OCI-LY1 (cell line): ENCODE data around the gene STK16.

Experiments used
- H2AFZ ChIP-seq: fragments of 200-600 bp; sonication (generic), shearing (Covaris generic); 2 replicates; pipeline ENCODE4 v1.6.0; 2014; ENCODE audit warnings: antibody characterized with exemption, mild to moderate bottlenecking, low read length
- H3F3A ChIP-seq: fragments of 200-600 bp; sonication (generic), shearing (Covaris generic); 2 replicates; pipeline ENCODE4 v1.6.0; 2014; ENCODE audit warnings: mild to moderate bottlenecking, antibody characterized with exemption, low read length, moderate library complexity; ENCODE audit not compliant: insufficient read depth
- H3K27ac ChIP-seq: fragments of 200-600 bp; sonication (generic); 2 replicates; pipeline ENCODE4 v1.5.1; 2014; ENCODE audit warnings: low read length, mixed run types, mild to moderate bottlenecking, low read depth; ENCODE audit not compliant: poor library complexity, severe bottlenecking
- H3K27me3 ChIP-seq: fragments of 200-600 bp; sonication (generic); 2 replicates; pipeline ENCODE4 v1.6.0; 2014; ENCODE audit warnings: antibody characterized with exemption, mild to moderate bottlenecking, low read length, moderate library complexity; ENCODE audit not compliant: insufficient read depth
- H3K36me3 ChIP-seq: fragments of 200-600 bp; sonication (generic); 2 replicates; pipeline ENCODE4 v1.6.1; 2014; ENCODE audit warnings: mild to moderate bottlenecking, antibody characterized with exemption, low read length, moderate library complexity, mixed read lengths; ENCODE audit not compliant: insufficient read depth
- H3K4me1 ChIP-seq: fragments of 200-600 bp; sonication (generic); 2 replicates; pipeline ENCODE4 v1.5.1; 2014; ENCODE audit warnings: mild to moderate bottlenecking, low read length, moderate library complexity; ENCODE audit not compliant: insufficient read depth, severe bottlenecking
- H3K4me2 ChIP-seq: fragments of 200-600 bp; sonication (generic), shearing (Covaris generic); 2 replicates; pipeline ENCODE4 v1.6.1; 2014; ENCODE audit warnings: low read length
- H3K4me3 ChIP-seq: fragments of 200-600 bp; sonication (generic); 2 replicates; pipeline ENCODE4 v1.5.1; 2014; ENCODE audit warnings: low read length, low read depth, mild to moderate bottlenecking, mixed read lengths; ENCODE audit not compliant: poor library complexity, severe bottlenecking
- H3K79me2 ChIP-seq: fragments of 200-600 bp; shearing (Covaris generic); 2 replicates; pipeline ENCODE4 v1.6.1; 2016; ENCODE audit warnings: mixed run types, low read length, mixed read lengths; ENCODE audit not compliant: insufficient read depth
- H3K9ac ChIP-seq: fragments of 200-600 bp; sonication (generic), shearing (Covaris generic); 2 replicates; pipeline ENCODE4 v1.6.1; 2014; ENCODE audit warnings: mild to moderate bottlenecking, low read length, mixed read lengths
- H3K9me2 ChIP-seq: fragments of 200-600 bp; sonication (generic), shearing (Covaris generic); 2 replicates; pipeline ENCODE4 v1.6.1; 2014; ENCODE audit warnings: low read depth, mild to moderate bottlenecking, low read length, mixed read lengths
- H3K9me3 ChIP-seq: fragments of 200-600 bp; shearing (Covaris generic); 2 replicates; pipeline ENCODE4 v1.6.1; 2014; ENCODE audit warnings: low read length, mixed read lengths
- H4K20me1 ChIP-seq: fragments of 200-600 bp; sonication (generic), shearing (Covaris generic); 2 replicates; pipeline ENCODE4 v1.6.0; 2016; ENCODE audit warnings: mild to moderate bottlenecking, low read length; ENCODE audit not compliant: insufficient read depth
- CTCF ChIP-seq: fragments of 200-600 bp; sonication (generic), shearing (Covaris generic); IDR thresholded peaks from 2 replicates; pipeline ENCODE4 v1.5.1; 2017; ENCODE audit warnings: mild to moderate bottlenecking, antibody characterized with exemption, low read length, moderate library complexity, mixed read lengths
- EZH2 ChIP-seq: fragments of 200-600 bp; sonication (generic), shearing (Covaris generic); IDR thresholded peaks from 2 replicates; pipeline ENCODE4 v1.8.0; 2017; ENCODE audit warnings: borderline replicate concordance, mixed run types, mild to moderate bottlenecking, antibody characterized with exemption, low read length, moderate library complexity, mixed read lengths

Gene STK16

GRCh38 chr2:219271021-219271420 lies 25.7 kb downstream of the STK16 start:
- H3K36me3 ChIP-seq: no peaks in the 10 kb centered on the region
- H3K4me3 ChIP-seq: no peak overlapping the region
- no peaks in the 10 kb centered on the region for H4K20me1 ChIP-seq
- TF ChIP-seq EZH2 (no peak), CTCF (no peak)
- no peak overlapping the region for H2AFZ ChIP-seq
- no peak overlapping the region for H3K27ac ChIP-seq
- no peaks in the 10 kb centered on the region for H3F3A ChIP-seq
- no peaks in the 10 kb centered on the region for H3K27me3 ChIP-seq
- H3K4me2 ChIP-seq: no peak overlapping the region
- peaks cover 5% of the 10 kb centered on the region; the same call in 1 of the 2 replicates for H3K79me2 ChIP-seq
- H3K9me2 ChIP-seq: no peaks in the 10 kb centered on the region
- H3K9ac ChIP-seq: no peak overlapping the region
- H3K9me3 ChIP-seq: no peaks in the 10 kb centered on the region
- peaks cover 23% of the 10 kb centered on the region for H3K4me1 ChIP-seq

GRCh38 chr2:219272356-219272755 lies 27.1 kb downstream of the STK16 start:
- H3K9me3 ChIP-seq: no peaks in the 10 kb centered on the region
- peaks cover 32% of the 10 kb centered on the region for H3K4me1 ChIP-seq
- H3K4me3 ChIP-seq: no peak overlapping the region
- H4K20me1 ChIP-seq: no peaks in the 10 kb centered on the region
- H2AFZ ChIP-seq: no peak overlapping the region
- H3K9me2 ChIP-seq: no peaks in the 10 kb centered on the region
- H3K27me3 ChIP-seq: no peaks in the 10 kb centered on the region
- TF ChIP-seq CTCF: no peak
- TF ChIP-seq EZH2: no peak
- peaks cover 15% of the 10 kb centered on the region for H3K79me2 ChIP-seq
- no peak overlapping the region for H3K27ac ChIP-seq
- no peak overlapping the region for H3K4me2 ChIP-seq
- H3F3A ChIP-seq: no peaks in the 10 kb centered on the region
- H3K9ac ChIP-seq: no peak overlapping the region
- no peaks in the 10 kb centered on the region for H3K36me3 ChIP-seq

DNA sequence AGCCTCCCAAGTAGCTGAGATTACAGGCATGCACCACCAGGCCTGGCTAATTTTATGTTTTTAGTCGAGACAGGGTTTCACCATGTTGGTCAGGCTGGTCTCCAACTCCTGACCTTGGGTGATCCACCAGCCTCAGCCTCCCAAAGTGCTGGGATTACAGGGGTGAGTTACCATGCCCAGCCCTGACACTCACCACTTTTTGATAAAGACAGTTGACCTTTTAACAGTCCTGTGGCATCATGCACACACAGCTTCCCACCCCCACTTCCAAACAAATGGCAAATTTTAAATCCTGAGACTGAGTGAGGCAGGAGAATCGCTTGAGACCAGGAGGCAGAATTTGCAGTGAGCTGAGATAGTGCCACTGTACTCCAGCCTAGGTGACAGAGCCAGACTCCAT lies 27.7 kb downstream of the STK16 start:
- Histone ChIP-seq H3K27ac (no peak overlapping the region), H3K9me3 (no peaks in the 10 kb centered on the region), H2AFZ (no peak overlapping the region)

More for the DNA sequence above, 27.7 kb downstream of the STK16 start:
- Histone ChIP-seq H3K27me3 (no peaks in the 10 kb centered on the region), H4K20me1 (no peaks in the 10 kb centered on the region), H3K36me3 (no peaks in the 10 kb centered on the region), H3F3A (no peaks in the 10 kb centered on the region), H3K9me2 (no peaks in the 10 kb centered on the region), H3K4me3 (no peak overlapping the region), H3K4me2 (no peak overlapping the region), H3K9ac (no peak overlapping the region), H3K4me1 (peaks cover 35% of the 10 kb centered on the region), H3K79me2 (peaks cover 18% of the 10 kb centered on the region)
- no peak for TF ChIP-seq CTCF
- TF ChIP-seq EZH2: no peak
